Caco-2 (cell line): Measurements from ENCODE around the gene RFX5. TPM values are rescaled to one million over a fixed set of nuclear protein-coding genes. Genes with fewer than 3 reads are reported as not detected.
"Not testable (repeated sequence)": the region's sequence is repeated elsewhere in the genome, so short reads cannot be mapped to it uniquely, and the experiment has no call there.

ENCODE experiments used
- BruUV-seq: library from RNA; stranded (reverse); fragments of 400-500 nt; replicated peaks from 2 replicates; lab custom pipeline; 2021; lab: Mats Ljungman, UMichigan
- CTCF ChIA-PET: fragments of 300-600 bp; sonication (Branson Sonifier 250); formaldehyde crosslinking; loops from one replicate; lab custom pipeline; 2022; ENCODE audit warnings: antibody characterized with exemption; lab: Charles Lee
- POLR2A ChIA-PET: fragments of 300-600 bp; sonication (Branson Sonifier 250); formaldehyde crosslinking; loops from one replicate; lab custom pipeline; 2022; ENCODE audit warnings: antibody characterized with exemption; lab: Charles Lee
- DNase-seq, 2 experiments: peaks; one replicate each; pipeline versions ENCODE4 v3.0.0 to v3.0.0-alpha.2; 2020 to 2022
- H3K27me3 ChIP-seq: replicated peaks from 2 replicates; pipeline ENCODE4 v1.6.0; 2011; ENCODE audit warnings: low read length; ENCODE audit not compliant: control insufficient read depth, insufficient read depth
- H3K36me3 ChIP-seq: 2 replicates; pipeline ENCODE4 v1.5.1; 2011; ENCODE audit warnings: low read length; ENCODE audit not compliant: control insufficient read depth, insufficient read depth
- H3K4me1 ChIP-seq: fragments of 250-450 bp; sonication (Bioruptor Pico); 2 replicates; pipeline ENCODE4 v1.5.1; 2020; ENCODE audit warnings: mild to moderate bottlenecking
- H3K4me3 ChIP-seq: 2 replicates; pipeline ENCODE4 v1.5.1; 2011; ENCODE audit warnings: low read depth, mild to moderate bottlenecking, control low read depth, low read length
- H3K9me3 ChIP-seq: fragments of 250-450 bp; sonication (Bioruptor Pico); 2 replicates; pipeline ENCODE4 v1.5.1; 2020; ENCODE audit warnings: mild to moderate bottlenecking, moderate library complexity
- H3K27ac Mint-ChIP-seq: one replicate; pipeline ENCODE4 v1.8.0; 2022; ENCODE audit warnings: mixed read lengths; ENCODE audit not compliant: unreplicated experiment
- H3K27me3 Mint-ChIP-seq: one replicate; pipeline ENCODE4 v1.8.0; 2022; ENCODE audit warnings: mixed read lengths; ENCODE audit not compliant: insufficient read depth, unreplicated experiment
- H3K36me3 Mint-ChIP-seq: one replicate; pipeline ENCODE4 v1.8.0; 2022; ENCODE audit warnings: mild to moderate bottlenecking, mixed read lengths; ENCODE audit not compliant: insufficient read depth, unreplicated experiment
- H3K4me1 Mint-ChIP-seq: one replicate; pipeline ENCODE4 v1.8.0; 2022; ENCODE audit warnings: low read depth, mixed read lengths; ENCODE audit not compliant: unreplicated experiment
- H3K4me3 Mint-ChIP-seq: one replicate; pipeline ENCODE4 v1.8.0; 2022; ENCODE audit warnings: mild to moderate bottlenecking, moderate library complexity, mixed read lengths; ENCODE audit not compliant: unreplicated experiment
- H3K9me3 Mint-ChIP-seq: one replicate; pipeline ENCODE4 v1.8.0; 2022; ENCODE audit warnings: mixed read lengths; ENCODE audit not compliant: unreplicated experiment
- intact Hi-C: fragments of 100-400 bp; cut with micrococcal nuclease; formaldehyde crosslinking; loops from one replicate; pipeline ENCODE4 v1.10.0; 2022; ENCODE audit not compliant: unreplicated experiment
- total RNA-seq: library from RNA; stranded (reverse); gene quantifications from 2 replicates; pipeline ENCODE4 v1.2.3, GENCODE V29; 2022
- TF ChIP-seq, protein P1 (sequence below), 2 experiments: fragments of 200-600 bp in 1 of 2; IDR thresholded peaks; 1 replicate in 1 of 2; 2 replicates in 1 of 2; pipeline versions ENCODE4 v1.5.1 to v1.8.0; 2011 to 2022; ENCODE audit warnings: antibody characterized with exemption in 1 of 2, control low read depth in 1 of 2, inconsistent platforms in 1 of 2, low read depth in 1 of 2, low read length in 1 of 2, mild to moderate bottlenecking in 1 of 2, moderate library complexity in 1 of 2; ENCODE audit not compliant: insufficient read depth in 1 of 2, severe bottlenecking in 1 of 2, unreplicated experiment in 1 of 2

Gene RFX5
- total RNA-seq, 1 experiment from 2014 or later, result 23.3 TPM

GRCh38 chr1:151352021-151352718, 5.1 kb upstream of the RFX5 start:
- Mint-ChIP-seq H3K36me3 (peaks cover 11% of the 10 kb centered on the region), H3K4me1 (peaks cover 7% of the 10 kb centered on the region), H3K4me3 (no peak overlapping the region), H3K27ac (no peak overlapping the region), H3K9me3 (peaks cover 10% of the 10 kb centered on the region), H3K27me3 (no peaks in the 10 kb centered on the region)
- TF ChIP-seq, protein P1, sequence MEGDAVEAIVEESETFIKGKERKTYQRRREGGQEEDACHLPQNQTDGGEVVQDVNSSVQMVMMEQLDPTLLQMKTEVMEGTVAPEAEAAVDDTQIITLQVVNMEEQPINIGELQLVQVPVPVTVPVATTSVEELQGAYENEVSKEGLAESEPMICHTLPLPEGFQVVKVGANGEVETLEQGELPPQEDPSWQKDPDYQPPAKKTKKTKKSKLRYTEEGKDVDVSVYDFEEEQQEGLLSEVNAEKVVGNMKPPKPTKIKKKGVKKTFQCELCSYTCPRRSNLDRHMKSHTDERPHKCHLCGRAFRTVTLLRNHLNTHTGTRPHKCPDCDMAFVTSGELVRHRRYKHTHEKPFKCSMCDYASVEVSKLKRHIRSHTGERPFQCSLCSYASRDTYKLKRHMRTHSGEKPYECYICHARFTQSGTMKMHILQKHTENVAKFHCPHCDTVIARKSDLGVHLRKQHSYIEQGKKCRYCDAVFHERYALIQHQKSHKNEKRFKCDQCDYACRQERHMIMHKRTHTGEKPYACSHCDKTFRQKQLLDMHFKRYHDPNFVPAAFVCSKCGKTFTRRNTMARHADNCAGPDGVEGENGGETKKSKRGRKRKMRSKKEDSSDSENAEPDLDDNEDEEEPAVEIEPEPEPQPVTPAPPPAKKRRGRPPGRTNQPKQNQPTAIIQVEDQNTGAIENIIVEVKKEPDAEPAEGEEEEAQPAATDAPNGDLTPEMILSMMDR (IDR thresholded peaks at IDR 0.05; ENCODE audit: insufficient read depth in 1 of 2, low read depth in 1 of 2, low read length in 1 of 2, severe bottlenecking in 1 of 2, unreplicated experiment in 1 of 2), result no peak
- ChIA-PET POLR2A (no interaction called here), CTCF (interaction anchor here (0.8 kb wide), 1 partner anchor 47 kb away, joined by 5 read pairs; the partner anchor contains the start of gene PSMB4)
- Histone ChIP-seq H3K27me3 (no peaks in the 10 kb centered on the region), H3K4me3 (no peak overlapping the region), H3K9me3 (peaks cover 21% of the 10 kb centered on the region), H3K36me3 (no peaks in the 10 kb centered on the region), H3K4me1 (peaks cover 6% of the 10 kb centered on the region; the same call in 1 of the 2 replicates)
- DNase-seq, result no peak
- BruUV-seq, result no TSS peak
- intact Hi-C loops, result no loop called here

- intact Hi-C loops, DNase-seq, H3K4me3 Mint-ChIP-seq, H3K9me3 Mint-ChIP-seq, H3K27me3 ChIP-seq, H3K36me3 ChIP-seq, H3K27me3 Mint-ChIP-seq, BruUV-seq, H3K4me3 ChIP-seq, POLR2A ChIA-PET, H3K27ac Mint-ChIP-seq, H3K4me1 ChIP-seq: not testable (repeated sequence)
- Mint-ChIP-seq H3K4me1 (peaks cover 18% of the 10 kb centered on the region), H3K36me3 (peaks cover 20% of the 10 kb centered on the region)
- CTCF ChIA-PET, result interaction anchor here (0.5 to 0.6 kb wide), 2 partner anchors 22 to 818 kb away, joined by 3 read pairs; no protein-coding TSS in a partner anchor
- H3K9me3 ChIP-seq, result peaks cover 21% of the 10 kb centered on the region
These were observed 3.3 kb upstream of the RFX5 start for GRCh38 chr1:151350323-151350722.

- intact Hi-C loops, result loop anchor here (5.0 to 10.0 kb wide), 2 partner anchors 47 to 65 kb away; partner anchors contain the start of genes PSMB4 and ZNF687
- peak overlapping the region; percentile 95 for H3K27ac Mint-ChIP-seq
- peaks cover 18% of the 10 kb centered on the region for H3K4me1 Mint-ChIP-seq
- H3K4me3 Mint-ChIP-seq, result peak overlapping the region; percentile 93
- DNase-seq, result no peak
- H3K4me3 ChIP-seq, result peak overlapping the region; percentile 24
- H3K36me3 ChIP-seq, result no peaks in the 10 kb centered on the region
- no peaks in the 10 kb centered on the region for H3K27me3 Mint-ChIP-seq
- TSS peak; percentile 84 for BruUV-seq
- TF ChIP-seq, protein P1 (IDR thresholded peaks at IDR 0.05; ENCODE audit: insufficient read depth in 1 of 2, low read depth in 1 of 2, low read length in 1 of 2, severe bottlenecking in 1 of 2, unreplicated experiment in 1 of 2), result no peak
- peaks cover 21% of the 10 kb centered on the region for H3K9me3 ChIP-seq
- peaks cover 6% of the 10 kb centered on the region; the same call in 1 of the 2 replicates for H3K4me1 ChIP-seq
- ChIA-PET POLR2A (interaction anchor here (1.0 kb wide), 1 partner anchor 21 kb away, joined by 4 read pairs; the partner anchor contains the start of gene PI4KB), CTCF (interaction anchor here (0.8 kb wide), 1 partner anchor 47 kb away, joined by 5 read pairs; no protein-coding TSS in a partner anchor)
- no peaks in the 10 kb centered on the region for H3K27me3 ChIP-seq
- peaks cover 10% of the 10 kb centered on the region for H3K9me3 Mint-ChIP-seq
- H3K36me3 Mint-ChIP-seq, result peaks cover 20% of the 10 kb centered on the region
These were observed 633 bp upstream of the RFX5 start for GRCh38 chr1:151347523-151348246.
